HG02642 (cell line): ENCODE results near the gene PTOV1.

Experiments
- ATAC-seq: cut with Tn5 transposase; IDR thresholded peaks from one replicate; pipeline ENCODE4 v1.9.1; 2021; ENCODE audit warnings: mild to moderate bottlenecking; ENCODE audit not compliant: unreplicated experiment, poor library complexity

PTOV1 gene

GRCh38 chr19:49857061-49857837, 6.3 kb downstream of the PTOV1 start:
- no peak for ATAC-seq

DNA sequence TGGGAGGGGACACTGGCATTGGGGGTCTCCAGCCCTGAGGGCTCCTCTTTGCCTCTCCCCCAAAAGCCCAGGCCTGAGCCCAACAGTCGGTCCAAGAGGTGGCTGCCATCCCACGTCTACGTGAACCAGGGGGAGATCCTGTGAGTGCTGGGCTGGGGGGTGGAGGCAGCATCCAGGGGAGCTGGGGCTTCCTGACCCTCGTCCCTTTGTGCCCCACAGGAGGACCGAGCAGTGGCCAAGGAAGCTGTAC, 6.8 kb downstream of the PTOV1 start:
- no peak for ATAC-seq

- no peak for ATAC-seq
These were observed 7.4 kb downstream of the PTOV1 start for GRCh38 chr19:49858088-49858985.

- no peak for ATAC-seq
These were observed 8.8 kb downstream of the PTOV1 start for GRCh38 chr19:49859682-49860335.

GRCh38 chr19:49860336-49861102, 9.6 kb downstream of the PTOV1 start:
- no peak for ATAC-seq

GRCh38 chr19:49861107-49861506, 10.1 kb downstream of the PTOV1 start:
- ATAC-seq = no peak

- ATAC-seq = no peak
These were observed 10.8 kb downstream of the PTOV1 start for GRCh38 chr19:49861541-49862378.

GRCh38 chr19:49862391-49863253, 11.7 kb downstream of the PTOV1 start:
- no peak for ATAC-seq

- ATAC-seq = no peak
These were observed 12.4 kb downstream of the PTOV1 start for GRCh38 chr19:49863254-49863934.

GRCh38 chr19:49863935-49864320, 13.0 kb downstream of the PTOV1 start:
- no peak for ATAC-seq

GRCh38 chr19:49864890-49865289, 13.9 kb downstream of the PTOV1 start:
- ATAC-seq = no peak

GRCh38 chr19:49866933-49867782, 16.2 kb downstream of the PTOV1 start, which contains the start of gene PNKP:
Gene PNKP, minus strand, starts transcription at chr19:49867576. Its CDS starts 372 bp downstream, at chr19:49867204.
- ATAC-seq = peak; percentile 47

GRCh38 chr19:49869009-49869483, 18.1 kb downstream of the PTOV1 start:
- ATAC-seq = peak; percentile 15

- ATAC-seq = peak; percentile 74
These were observed 18.7 kb downstream of the PTOV1 start for GRCh38 chr19:49869484-49870308.

GRCh38 chr19:49870309-49870901, 19.4 kb downstream of the PTOV1 start:
- ATAC-seq = no peak
